HCT116 (cell line): Measurements from ENCODE around the gene RGS13. TPM values are rescaled to one million over a fixed set of nuclear protein-coding genes. Genes with fewer than 3 reads are reported as not detected.

ENCODE experiments used
- ATAC-seq: fragments of 200-7000 bp; cut with Tn5 transposase; 2 replicates; pipeline ENCODE4 v1.9.1; 2020; ENCODE audit warnings: mild to moderate bottlenecking, moderate library complexity
- BruUV-seq: library from RNA; stranded (reverse); fragments of 400-500 nt; replicated peaks from 2 replicates; lab custom pipeline; 2021; lab: Mats Ljungman, UMichigan
- CTCF ChIA-PET: fragments of 300-600 bp; sonication (Branson Sonifier 250); formaldehyde crosslinking; loops from one replicate; lab custom pipeline; 2021; ENCODE audit warnings: antibody characterized with exemption; lab: Charles Lee
- POLR2A ChIA-PET: fragments of 300-600, 350-600 bp; sonication (Branson Sonifier 250); formaldehyde crosslinking; loops from one replicate; lab custom pipeline; 2021; ENCODE audit warnings: antibody characterized with exemption; lab: Charles Lee
- RAD21 ChIA-PET, 2 experiments: fragments of 300-600 bp; sonication (Branson Sonifier 250); formaldehyde crosslinking; loops; one replicate each; lab custom pipeline; 2023; ENCODE audit warnings: low total read pairs in 2 of 2; ENCODE audit not compliant: uncharacterized antibody in 2 of 2, unreplicated experiment in 2 of 2, low non-redundant PET in 1 of 2; lab: Charles Lee
- DNase-seq: peaks from one replicate; pipeline ENCODE4 v3.0.0-alpha.2; 2010; ENCODE audit warnings: low read depth, low spot score
- H2AFZ ChIP-seq: fragments of 200-600 bp; shearing (Covaris generic), sonication (generic); 2 replicates; pipeline ENCODE4 v1.6.1; 2017; ENCODE audit warnings: low read depth, mixed run types, mixed read lengths, antibody characterized with exemption, low read length; ENCODE audit not compliant: poor library complexity, severe bottlenecking
- H3K27ac ChIP-seq: 2 replicates; pipeline ENCODE4 v1.5.1; 2012; ENCODE audit warnings: low read depth, low read length
- H3K27me3 ChIP-seq: fragments of 200-600 bp; sonication (generic); 2 replicates; pipeline ENCODE4 v1.6.1; 2016; ENCODE audit warnings: mixed run types, low read length, mixed read lengths; ENCODE audit not compliant: insufficient read depth
- H3K36me3 ChIP-seq, 2 experiments: fragments of 200-500 bp in 1 of 2; fragments of 200-600 bp in 1 of 2; sonication (Bioruptor generic) in 1 of 2; sonication (generic) in 1 of 2; 2 replicates each; pipeline versions ENCODE4 v1.5.1 to v1.6.1; 2014 to 2016; ENCODE audit warnings: low read length in 2 of 2, inconsistent platforms in 1 of 2, mixed read lengths in 1 of 2, mixed run types in 1 of 2; ENCODE audit not compliant: insufficient read depth in 2 of 2, control insufficient read depth in 1 of 2
- H3K4me1 ChIP-seq, 2 experiments: fragments of 200-600 bp in 1 of 2; sonication (generic) in 1 of 2; 2 replicates each; pipeline versions ENCODE4 v1.5.1 to v1.6.1; 2012 to 2017; ENCODE audit warnings: low read length in 2 of 2, inconsistent platforms in 1 of 2, mild to moderate bottlenecking in 1 of 2, mixed read lengths in 1 of 2, mixed run types in 1 of 2, moderate library complexity in 1 of 2; ENCODE audit not compliant: insufficient read depth in 2 of 2, control insufficient read depth in 1 of 2
- H3K4me2 ChIP-seq: fragments of 200-600 bp; sonication (generic); 2 replicates; pipeline ENCODE4 v1.6.1; 2017; ENCODE audit warnings: mixed run types, low read length, mixed read lengths
- H3K4me3 ChIP-seq, 2 experiments: fragments of 200-600 bp in 1 of 2; sonication (generic) in 1 of 2; replicated peaks in 1 of 2; 2 replicates each; pipeline ENCODE4 v1.5.1; 2011 to 2016; ENCODE audit warnings: low read length in 2 of 2, control low read depth in 1 of 2, low read depth in 1 of 2, mild to moderate bottlenecking in 1 of 2, mixed read lengths in 1 of 2, mixed run types in 1 of 2
- H3K79me2 ChIP-seq: fragments of 200-600 bp; sonication (generic); 2 replicates; pipeline ENCODE4 v1.6.1; 2017; ENCODE audit warnings: mild to moderate bottlenecking, mixed run types, low read length, moderate library complexity, mixed read lengths; ENCODE audit not compliant: insufficient read depth
- H3K9ac ChIP-seq: fragments of 200-600 bp; sonication (generic); 2 replicates; pipeline ENCODE4 v1.6.1; 2016; ENCODE audit warnings: low read length, mixed read lengths
- H3K9me2 ChIP-seq: fragments of 200-600 bp; sonication (generic), shearing (Covaris generic); 2 replicates; pipeline ENCODE4 v1.6.1; 2017; ENCODE audit warnings: mixed run types, mild to moderate bottlenecking, moderate library complexity; ENCODE audit not compliant: insufficient read depth
- H3K9me3 ChIP-seq, 2 experiments: fragments of 200-500 bp in 1 of 2; fragments of 200-600 bp in 1 of 2; sonication (Bioruptor generic) in 1 of 2; sonication (generic) in 1 of 2; 2 replicates each; pipeline ENCODE4 v1.6.1; 2014 to 2017; ENCODE audit warnings: low read length in 2 of 2, mixed read lengths in 2 of 2, inconsistent platforms in 1 of 2, low read depth in 1 of 2, mild to moderate bottlenecking in 1 of 2, mixed run types in 1 of 2, moderate library complexity in 1 of 2; ENCODE audit not compliant: control insufficient read depth in 1 of 2, insufficient read depth in 1 of 2
- H4K20me1 ChIP-seq: fragments of 200-600 bp; sonication (generic), shearing (Covaris generic); 2 replicates; pipeline ENCODE4 v1.6.1; 2017; ENCODE audit warnings: mixed run types, mild to moderate bottlenecking, moderate library complexity; ENCODE audit not compliant: insufficient read depth
- FOSL1 ChIP-seq: IDR thresholded peaks from 2 replicates; pipeline ENCODE4 v1.6.1; 2012; ENCODE audit warnings: low read depth
- POLR2AphosphoS5 ChIP-seq: IDR thresholded peaks from 2 replicates; pipeline ENCODE4 v1.6.1; 2011; ENCODE audit warnings: mild to moderate bottlenecking, low read depth, low read length, moderate library complexity
- RAD21 ChIP-seq: IDR thresholded peaks from 2 replicates; pipeline ENCODE4 v1.6.1; 2012; ENCODE audit warnings: low read depth, mild to moderate bottlenecking
- SIN3A ChIP-seq: IDR thresholded peaks from 2 replicates; pipeline ENCODE4 v1.6.1; 2012; ENCODE audit warnings: low read depth
- TCF7L2 ChIP-seq: IDR thresholded peaks from 2 replicates; pipeline ENCODE4 v1.7.0; 2011; ENCODE audit warnings: borderline replicate concordance, inconsistent platforms; ENCODE audit not compliant: insufficient read depth, insufficient read length; ENCODE audit errors: extremely low read depth
- YY1 ChIP-seq: IDR thresholded peaks from 2 replicates; pipeline ENCODE4 v1.6.1; 2011; ENCODE audit warnings: low read length, low read depth, moderate library complexity, mild to moderate bottlenecking; ENCODE audit not compliant: insufficient replicate concordance; ENCODE audit errors: extremely low read depth
- ZBTB33 ChIP-seq: IDR thresholded peaks from 2 replicates; pipeline ENCODE4 v1.6.1; 2011; ENCODE audit warnings: mild to moderate bottlenecking, low read length, moderate library complexity; ENCODE audit not compliant: insufficient replicate concordance; ENCODE audit errors: extremely low read depth
- ZFX ChIP-seq: fragments of 450-650 bp; IDR thresholded peaks from 2 replicates; pipeline ENCODE4 v1.6.1; 2017
- intact Hi-C: fragments of 100-400 bp; cut with micrococcal nuclease; formaldehyde crosslinking; loops from 2 replicates; pipeline ENCODE4 v1.10.0; 2022
- total RNA-seq: library from RNA; stranded (reverse); gene quantifications from one replicate; pipeline ENCODE4 v1.2.1, GENCODE V29; 2021; ENCODE audit not compliant: unreplicated experiment

Gene RGS13
- total RNA-seq, 1 experiment from 2014 or later: not detected

GRCh38 chr1:192632641-192633532 is 3.1 kb upstream of the RGS13 start:
- H3K79me2 ChIP-seq: no peaks in the 10 kb centered on the region
- no peak overlapping the region for H3K27ac ChIP-seq
- no TSS peak for BruUV-seq
- H3K36me3 ChIP-seq: no peaks in the 10 kb centered on the region
- H4K20me1 ChIP-seq: no peaks in the 10 kb centered on the region
- RAD21 ChIA-PET: no interaction called here
- H3K27me3 ChIP-seq: no peaks in the 10 kb centered on the region
- DNase-seq: no peak
- H3K9me3 ChIP-seq: no peaks in the 10 kb centered on the region
- CTCF ChIA-PET: no interaction called here
- no peak for ATAC-seq
- POLR2A ChIA-PET: no interaction called here
- H3K4me1 ChIP-seq: peaks cover 0 to 12% of the 10 kb centered on the region in 2 experiments; a peak in 1 of 4 replicates
- H2AFZ ChIP-seq: peak overlapping the region; percentile 22
- H3K9ac ChIP-seq: no peak overlapping the region
- TF ChIP-seq POLR2AphosphoS5 (no peak), SIN3A (no peak), ZBTB33 (no peak), ZFX (no peak), YY1 (no peak), RAD21 (no peak), FOSL1 (no peak), TCF7L2 (no peak)
- no peaks in the 10 kb centered on the region for H3K9me2 ChIP-seq
- intact Hi-C loops: no loop called here
- H3K4me2 ChIP-seq: peak overlapping the region; percentile 40
- no peak overlapping the region for H3K4me3 ChIP-seq
